HG02571 (cell line): ENCODE measurements around the gene C4orf17.
"Not testable (repeated sequence)": the region's sequence is repeated elsewhere in the genome, so short reads cannot be mapped to it uniquely, and the experiment has no call there.

Experiments used
- ATAC-seq: cut with Tn5 transposase; IDR thresholded peaks from one replicate; pipeline ENCODE4 v1.9.1; 2021; ENCODE audit warnings: mild to moderate bottlenecking, moderate library complexity; ENCODE audit not compliant: unreplicated experiment

The C4orf17 gene

GRCh38 chr4:99510721-99511120 lies at the start of gene C4orf17:
Gene C4orf17 (plus strand): TSS chr4:99511021. CDS start chr4:99513082, 2,061 bp downstream.
- ATAC-seq = no peak

- no peak for ATAC-seq
Observed at GRCh38 chr4:99461623-99462401, 49.0 kb upstream of the C4orf17 start.

GRCh38 chr4:99462875-99463464 lies 47.9 kb upstream of the C4orf17 start:
- peak; percentile 96 for ATAC-seq

GRCh38 chr4:99463566-99463965 lies 47.3 kb upstream of the C4orf17 start:
- ATAC-seq = no peak

- ATAC-seq = no peak
Observed at GRCh38 chr4:99467887-99468286, 42.9 kb upstream of the C4orf17 start.

- no peak for ATAC-seq
Observed at GRCh38 chr4:99468889-99469288, 41.9 kb upstream of the C4orf17 start.

GRCh38 chr4:99471349-99471748 lies 39.5 kb upstream of the C4orf17 start:
- no peak for ATAC-seq

- ATAC-seq = no peak
Observed at GRCh38 chr4:99471896-99472295, 38.9 kb upstream of the C4orf17 start.

GRCh38 chr4:99473131-99473530 lies 37.7 kb upstream of the C4orf17 start:
- ATAC-seq = no peak

GRCh38 chr4:99483636-99484035 lies 27.2 kb upstream of the C4orf17 start:
- ATAC-seq = no peak

GRCh38 chr4:99485212-99485611 lies 25.6 kb upstream of the C4orf17 start:
- no peak for ATAC-seq

GRCh38 chr4:99486648-99487047 lies 24.2 kb upstream of the C4orf17 start:
- not testable (repeated sequence) for ATAC-seq

GRCh38 chr4:99490286-99490685 lies 20.5 kb upstream of the C4orf17 start:
- ATAC-seq = no peak

GRCh38 chr4:99504804-99505502 lies 5.9 kb upstream of the C4orf17 start:
- ATAC-seq = no peak

- no peak for ATAC-seq
Observed at GRCh38 chr4:99506781-99507180, 4.0 kb upstream of the C4orf17 start.

GRCh38 chr4:99507349-99507748 lies 3.5 kb upstream of the C4orf17 start:
- no peak for ATAC-seq

GRCh38 chr4:99507762-99508161 lies 3.1 kb upstream of the C4orf17 start:
- no peak for ATAC-seq

GRCh38 chr4:99518601-99519295 lies 7.9 kb downstream of the C4orf17 start:
- ATAC-seq = no peak

- no peak for ATAC-seq
Observed at GRCh38 chr4:99529228-99529627, 18.4 kb downstream of the C4orf17 start.

- ATAC-seq = no peak
Observed at GRCh38 chr4:99529956-99530355, 19.1 kb downstream of the C4orf17 start.

GRCh38 chr4:99534699-99535098 lies 23.9 kb downstream of the C4orf17 start:
- ATAC-seq = not testable (repeated sequence)
